GM12875 (cell line): ENCODE measurements around the gene UBE2J2.

Experiments
- H3K4me3 ChIP-seq: one replicate; pipeline ENCODE4 v1.5.1; 2011; ENCODE audit warnings: low read depth, low read length, control low read depth
- CTCF ChIP-seq: IDR thresholded peaks from 2 replicates; pipeline ENCODE4 v1.5.1; 2011; ENCODE audit warnings: low read depth, mild to moderate bottlenecking, control low read depth, inconsistent platforms, low read length, moderate library complexity, borderline replicate concordance; ENCODE audit not compliant: insufficient read depth

The UBE2J2 gene

GRCh38 chr1:1226566-1227362, 46.9 kb downstream of the UBE2J2 start:
- no peak overlapping the region for H3K4me3 ChIP-seq
- TF ChIP-seq CTCF, result no peak

DNA sequence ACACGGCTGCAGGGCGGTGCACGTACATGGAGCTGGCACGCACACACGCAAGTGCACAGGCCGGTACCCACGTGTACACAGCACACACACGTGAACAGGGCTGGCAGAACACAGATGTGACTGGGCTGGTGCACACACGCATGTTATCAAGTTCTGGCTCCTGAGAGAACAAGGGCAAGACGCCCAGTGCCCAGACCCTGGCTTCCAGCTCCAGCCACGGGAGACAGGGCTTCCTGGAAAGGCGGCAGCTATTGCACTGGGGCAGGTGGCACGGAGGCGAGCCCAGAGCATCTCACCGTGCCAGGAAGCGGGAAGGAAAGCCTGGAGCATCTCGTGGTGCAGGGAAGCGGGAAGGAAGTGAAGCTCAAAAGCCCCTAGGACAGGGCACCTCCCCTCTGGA, 47.7 kb downstream of the UBE2J2 start:
- TF ChIP-seq CTCF, result no peak
- H3K4me3 ChIP-seq, result no peak overlapping the region

DNA sequence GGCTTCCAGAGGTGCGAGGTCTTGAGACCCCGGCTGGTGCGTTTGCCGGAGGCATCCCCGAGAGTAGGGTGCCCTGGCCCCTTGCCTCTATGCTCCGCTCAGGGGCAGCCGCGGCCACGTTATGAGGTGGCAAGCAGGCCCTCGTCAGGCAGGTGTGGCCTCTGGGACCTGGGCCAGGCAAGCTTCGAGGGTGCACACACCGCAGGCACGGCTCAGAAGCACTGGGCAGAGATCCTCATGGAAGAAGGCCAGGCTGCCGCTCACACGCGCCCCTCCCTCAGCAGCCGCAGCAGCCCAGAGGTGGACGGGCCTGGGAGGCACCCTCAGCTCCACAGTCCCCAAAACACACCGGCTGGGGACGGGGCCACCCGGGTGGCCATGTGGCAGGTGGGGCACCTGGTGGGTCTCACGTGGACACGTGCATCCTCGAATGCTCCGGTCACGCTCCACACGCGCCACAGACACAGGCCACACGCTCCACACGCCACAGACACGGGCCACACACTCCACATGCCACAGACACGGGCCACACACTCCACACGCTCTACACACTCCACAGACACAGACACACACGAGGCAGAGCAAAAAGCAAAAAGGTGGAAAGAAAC, 48.3 kb downstream of the UBE2J2 start:
- no peak overlapping the region for H3K4me3 ChIP-seq
- TF ChIP-seq CTCF, result no peak

DNA sequence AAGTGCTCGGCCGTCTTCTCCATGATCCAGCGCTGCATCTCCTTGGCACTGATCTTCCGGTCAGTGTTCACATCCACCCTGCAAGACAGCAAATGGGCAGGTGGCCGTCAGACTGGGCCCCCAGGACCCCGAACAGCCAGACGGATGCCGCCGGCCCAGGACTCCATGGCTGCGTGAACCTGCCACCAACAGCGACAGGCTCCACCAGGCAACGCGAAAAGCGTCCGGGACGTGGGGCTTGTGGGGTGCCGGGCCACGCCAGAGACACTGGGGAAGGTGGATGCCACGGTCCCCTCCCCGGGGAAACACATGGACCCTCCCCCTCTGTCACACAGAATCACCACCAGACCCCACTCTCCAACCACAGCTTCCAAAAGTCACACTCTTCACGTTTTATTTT, 49.8 kb downstream of the UBE2J2 start:
- H3K4me3 ChIP-seq, result no peak overlapping the region
- TF ChIP-seq CTCF, result no peak

DNA sequence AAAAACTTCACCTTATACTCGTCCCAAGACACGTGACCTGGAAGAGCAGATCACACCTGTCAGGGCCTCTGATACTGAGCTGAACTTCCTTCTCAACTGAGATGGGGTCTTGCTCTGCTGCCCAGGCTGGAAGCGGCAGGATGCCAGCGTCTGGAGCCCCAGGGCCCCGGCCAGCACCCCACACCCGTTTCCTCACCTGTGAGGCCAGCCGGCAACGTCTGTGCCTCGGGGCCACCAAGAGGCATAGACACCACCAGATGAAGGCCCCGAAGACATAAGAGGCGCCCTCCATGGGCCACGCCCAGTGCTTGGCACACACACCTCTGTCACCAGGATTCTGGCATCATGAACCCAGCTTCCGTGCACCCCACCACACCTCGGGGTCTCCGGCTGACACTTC, 50.3 kb downstream of the UBE2J2 start:
- TF ChIP-seq CTCF, result no peak
- no peak overlapping the region for H3K4me3 ChIP-seq

DNA sequence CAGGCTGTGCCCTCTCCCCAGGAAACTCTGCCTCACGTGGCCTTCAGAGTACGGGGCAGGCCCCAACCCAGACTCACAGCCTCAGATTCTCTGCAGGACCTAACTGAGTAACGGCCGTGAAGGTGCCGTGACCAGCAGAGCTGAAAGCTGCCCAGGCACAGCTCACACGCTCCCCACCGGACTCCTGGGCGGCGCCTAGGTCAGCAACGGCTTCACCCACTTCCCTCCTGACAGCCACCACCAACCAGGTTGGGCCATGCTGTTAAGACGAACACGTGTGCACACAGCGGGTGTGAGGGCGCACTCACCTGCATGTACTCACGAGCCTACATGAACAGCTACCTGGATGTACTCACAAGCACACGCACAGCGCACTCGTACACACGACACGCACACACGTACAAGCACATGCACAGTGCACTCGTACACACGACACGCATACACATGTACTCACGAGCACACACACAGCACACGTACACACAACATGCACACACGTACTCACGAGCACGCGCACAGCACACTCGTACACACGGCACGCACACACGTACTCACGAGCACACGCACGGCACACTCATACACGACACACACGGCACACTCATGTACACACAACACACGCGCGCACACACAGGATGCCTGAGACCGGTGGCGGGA, 51.0 kb downstream of the UBE2J2 start:
- no peak for TF ChIP-seq CTCF
- H3K4me3 ChIP-seq, result no peak overlapping the region
